SKM-1 (cell line): ENCODE results near the gene ASCC2.

Experiments
- DNase-seq: peaks from one replicate; lab custom pipeline; 2025; ENCODE audit not compliant: unreplicated experiment; lab: John Stamatoyannopoulos, UW

The ASCC2 gene

GRCh38 chr22:29819501-29819900, 18.6 kb downstream of the ASCC2 start:
- DNase-seq: no peak

- no peak for DNase-seq
Observed at GRCh38 chr22:29817724-29818123, 20.4 kb downstream of the ASCC2 start.

GRCh38 chr22:29816980-29817379, 21.1 kb downstream of the ASCC2 start:
- DNase-seq: no peak

GRCh38 chr22:29816539-29816938, 21.5 kb downstream of the ASCC2 start:
- no peak for DNase-seq

- no peak for DNase-seq
Observed at GRCh38 chr22:29816128-29816527, 21.9 kb downstream of the ASCC2 start.

GRCh38 chr22:29815580-29815979, 22.5 kb downstream of the ASCC2 start:
- DNase-seq: no peak

- DNase-seq: no peak
Observed at GRCh38 chr22:29814003-29814402, 24.1 kb downstream of the ASCC2 start.

- DNase-seq: no peak
Observed at GRCh38 chr22:29813563-29813962, 24.5 kb downstream of the ASCC2 start.

GRCh38 chr22:29813126-29813525, 24.9 kb downstream of the ASCC2 start:
- DNase-seq: no peak

GRCh38 chr22:29811377-29811776, 26.7 kb downstream of the ASCC2 start:
- DNase-seq: no peak

GRCh38 chr22:29810216-29810615, 27.9 kb downstream of the ASCC2 start:
- DNase-seq: no peak

GRCh38 chr22:29806196-29806595, 31.9 kb downstream of the ASCC2 start:
- DNase-seq: no peak

GRCh38 chr22:29804985-29805384, 33.1 kb downstream of the ASCC2 start:
- no peak for DNase-seq

GRCh38 chr22:29803190-29803589, 34.9 kb downstream of the ASCC2 start:
- DNase-seq: no peak

GRCh38 chr22:29801796-29802195, 36.3 kb downstream of the ASCC2 start:
- DNase-seq: no peak

- DNase-seq: no peak
Observed at GRCh38 chr22:29801153-29801552, 36.9 kb downstream of the ASCC2 start.

GRCh38 chr22:29799217-29799680, 38.8 kb downstream of the ASCC2 start:
- DNase-seq: peak; percentile 86

GRCh38 chr22:29798801-29799200, 39.3 kb downstream of the ASCC2 start:
- DNase-seq: no peak

- no peak for DNase-seq
Observed at GRCh38 chr22:29798318-29798717, 39.8 kb downstream of the ASCC2 start.

GRCh38 chr22:29797351-29797750, 40.7 kb downstream of the ASCC2 start:
- peak; percentile 52 for DNase-seq

GRCh38 chr22:29795663-29796062, 42.4 kb downstream of the ASCC2 start:
- DNase-seq: no peak

GRCh38 chr22:29793396-29793795, 44.7 kb downstream of the ASCC2 start:
- no peak for DNase-seq

- no peak for DNase-seq
Observed at GRCh38 chr22:29790061-29790460, 48.0 kb downstream of the ASCC2 start.
